Activated CD4-positive, alpha-beta memory T cell treated with anti-CD3 and anti-CD28 coated beads for 36 hours (primary cell): ENCODE measurements around the gene DIO3. TPM values are rescaled to one million over a fixed set of nuclear protein-coding genes. Genes with fewer than 3 reads are reported as not detected.
A peak's percentile ranks its signal among the peaks of the same experiment; 100 is the strongest.
"Not testable (repeated sequence)": the region's sequence is repeated elsewhere in the genome, so short reads cannot be mapped to it uniquely, and the experiment has no call there.

ENCODE experiments used
- CTCF ChIA-PET: fragments of 350-600 bp; sonication (Branson Sonifier 250); formaldehyde crosslinking; loops from one replicate; lab custom pipeline; 2021; ENCODE audit warnings: antibody characterized with exemption, inconsistent platforms; lab: Charles Lee
- POLR2A ChIA-PET: fragments of 350-600 bp; sonication (Branson Sonifier 250); formaldehyde crosslinking; loops from one replicate; lab custom pipeline; 2021; ENCODE audit warnings: antibody characterized with exemption; lab: Charles Lee
- DNase-seq: peaks from one replicate; pipeline ENCODE4 v3.0.0-alpha.2; 2020
- H3K27ac Mint-ChIP-seq: one replicate; pipeline ENCODE4 v1.8.0; 2021; ENCODE audit warnings: mixed read lengths
- H3K27me3 Mint-ChIP-seq: one replicate; pipeline ENCODE4 v1.8.0; 2021; ENCODE audit warnings: mixed read lengths
- H3K36me3 Mint-ChIP-seq: one replicate; pipeline ENCODE4 v1.8.0; 2021; ENCODE audit warnings: mixed read lengths
- H3K4me1 Mint-ChIP-seq: one replicate; pipeline ENCODE4 v1.8.0; 2021; ENCODE audit warnings: low read depth, mixed read lengths
- H3K4me3 Mint-ChIP-seq: one replicate; pipeline ENCODE4 v1.8.0; 2021; ENCODE audit warnings: mild to moderate bottlenecking, mixed read lengths
- H3K9me3 Mint-ChIP-seq: one replicate; pipeline ENCODE4 v1.8.0; 2021; ENCODE audit warnings: mixed read lengths
- intact Hi-C: fragments of 100-400 bp; cut with micrococcal nuclease; formaldehyde crosslinking; loops from one replicate; pipeline ENCODE4 v1.15.1; 2023
- total RNA-seq, 2 experiments: library from RNA; stranded (reverse); gene quantifications; one replicate each; pipeline ENCODE4 v1.2.3, GENCODE V29; 2021

The DIO3 gene
- total RNA-seq, 2 experiments from 2014 or later = not detected

GRCh38 chr14:101547107-101547738 is 14.1 kb upstream of the DIO3 start:
- no peak overlapping the region for H3K27ac Mint-ChIP-seq
- no peak overlapping the region for H3K4me3 Mint-ChIP-seq
- peaks cover 2% of the 10 kb centered on the region for H3K27me3 Mint-ChIP-seq
- no peak for DNase-seq
- H3K4me1 Mint-ChIP-seq = no peaks in the 10 kb centered on the region
- CTCF ChIA-PET = no interaction called here
- intact Hi-C loops = no loop called here
- no peaks in the 10 kb centered on the region for H3K36me3 Mint-ChIP-seq
- peaks cover 14% of the 10 kb centered on the region for H3K9me3 Mint-ChIP-seq
- POLR2A ChIA-PET = no interaction called here

GRCh38 chr14:101547961-101548669 is 13.2 kb upstream of the DIO3 start:
- CTCF ChIA-PET = no interaction called here
- intact Hi-C loops = no loop called here
- Mint-ChIP-seq H3K4me3 (no peak overlapping the region), H3K4me1 (no peaks in the 10 kb centered on the region), H3K27me3 (peaks cover 2% of the 10 kb centered on the region), H3K9me3 (peaks cover 14% of the 10 kb centered on the region), H3K27ac (no peak overlapping the region), H3K36me3 (no peaks in the 10 kb centered on the region)
- POLR2A ChIA-PET = no interaction called here
- no peak for DNase-seq

DNA sequence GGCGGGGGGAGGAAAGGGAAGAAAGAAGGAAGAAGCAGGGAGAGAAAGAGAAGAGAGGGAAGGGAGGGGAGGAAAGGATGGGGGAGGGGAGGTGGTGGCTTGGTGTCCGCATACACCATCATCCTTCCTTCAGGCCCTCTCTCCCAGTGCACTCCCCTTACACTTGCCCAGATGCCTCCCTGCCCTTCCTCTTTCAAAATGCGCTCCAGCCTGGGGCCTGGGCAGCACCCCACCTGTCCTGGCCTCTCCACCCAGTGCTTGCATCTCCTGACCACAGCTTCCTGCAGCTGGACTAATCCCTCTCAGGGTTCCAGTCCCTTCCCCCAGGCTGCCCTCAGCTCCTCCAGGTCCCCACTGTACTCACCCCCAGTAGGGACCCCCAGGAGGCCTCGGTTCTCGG is 12.6 kb upstream of the DIO3 start:
- intact Hi-C loops = no loop called here
- H3K4me3 Mint-ChIP-seq = no peak overlapping the region
- DNase-seq = no peak

GRCh38 chr14:101549154-101549553 is 12.1 kb upstream of the DIO3 start:
- POLR2A ChIA-PET = no interaction called here
- DNase-seq = no peak
- H3K4me3 Mint-ChIP-seq = no peak overlapping the region
- H3K27me3 Mint-ChIP-seq = peaks cover 2% of the 10 kb centered on the region
- H3K27ac Mint-ChIP-seq = no peak overlapping the region
- no peaks in the 10 kb centered on the region for H3K36me3 Mint-ChIP-seq
- CTCF ChIA-PET = no interaction called here
- H3K9me3 Mint-ChIP-seq = peaks cover 7% of the 10 kb centered on the region
- H3K4me1 Mint-ChIP-seq = no peaks in the 10 kb centered on the region
- intact Hi-C loops = no loop called here

More for the DNA sequence above, 12.6 kb upstream of the DIO3 start:
- Mint-ChIP-seq H3K36me3 (no peaks in the 10 kb centered on the region), H3K4me1 (no peaks in the 10 kb centered on the region), H3K27me3 (peaks cover 2% of the 10 kb centered on the region), H3K9me3 (peaks cover 12% of the 10 kb centered on the region), H3K27ac (no peak overlapping the region)
- POLR2A ChIA-PET = no interaction called here
- CTCF ChIA-PET = no interaction called here

DNA sequence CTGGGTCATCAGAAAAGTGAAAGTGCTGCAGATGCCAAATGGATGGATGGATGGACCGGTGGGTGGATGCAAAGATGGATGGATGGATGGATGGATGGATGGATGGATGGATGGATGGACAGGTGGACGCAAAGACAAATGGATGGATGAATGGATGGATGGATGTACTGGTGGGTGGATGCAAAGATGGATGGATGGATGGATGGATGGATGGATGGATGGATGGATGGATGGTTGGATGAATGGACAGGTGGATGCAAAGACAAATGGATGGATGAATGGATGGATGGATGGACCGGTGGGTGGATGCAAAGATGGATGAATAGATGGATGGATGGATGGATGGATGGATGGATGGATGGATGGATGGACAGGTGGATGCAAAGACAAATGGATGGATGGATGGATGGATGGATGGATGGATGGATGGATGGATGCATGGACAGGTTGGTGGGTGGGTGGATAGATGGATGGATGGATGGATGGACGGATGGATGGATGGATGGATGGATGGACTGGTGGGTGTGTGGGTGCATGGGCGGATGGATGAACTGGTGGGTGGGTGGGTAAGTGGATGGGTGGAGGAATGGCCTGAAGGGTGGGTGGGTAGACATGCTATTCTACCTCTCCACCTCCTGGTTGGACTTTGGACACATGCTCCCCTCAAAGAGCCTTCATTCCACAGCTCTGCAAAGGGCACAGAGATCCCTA is 10.9 kb upstream of the DIO3 start:
- intact Hi-C loops, H3K4me3 Mint-ChIP-seq, H3K27ac Mint-ChIP-seq, H3K9me3 Mint-ChIP-seq, DNase-seq, H3K36me3 Mint-ChIP-seq, POLR2A ChIA-PET, H3K27me3 Mint-ChIP-seq, CTCF ChIA-PET, H3K4me1 Mint-ChIP-seq: not testable (repeated sequence)

DNA sequence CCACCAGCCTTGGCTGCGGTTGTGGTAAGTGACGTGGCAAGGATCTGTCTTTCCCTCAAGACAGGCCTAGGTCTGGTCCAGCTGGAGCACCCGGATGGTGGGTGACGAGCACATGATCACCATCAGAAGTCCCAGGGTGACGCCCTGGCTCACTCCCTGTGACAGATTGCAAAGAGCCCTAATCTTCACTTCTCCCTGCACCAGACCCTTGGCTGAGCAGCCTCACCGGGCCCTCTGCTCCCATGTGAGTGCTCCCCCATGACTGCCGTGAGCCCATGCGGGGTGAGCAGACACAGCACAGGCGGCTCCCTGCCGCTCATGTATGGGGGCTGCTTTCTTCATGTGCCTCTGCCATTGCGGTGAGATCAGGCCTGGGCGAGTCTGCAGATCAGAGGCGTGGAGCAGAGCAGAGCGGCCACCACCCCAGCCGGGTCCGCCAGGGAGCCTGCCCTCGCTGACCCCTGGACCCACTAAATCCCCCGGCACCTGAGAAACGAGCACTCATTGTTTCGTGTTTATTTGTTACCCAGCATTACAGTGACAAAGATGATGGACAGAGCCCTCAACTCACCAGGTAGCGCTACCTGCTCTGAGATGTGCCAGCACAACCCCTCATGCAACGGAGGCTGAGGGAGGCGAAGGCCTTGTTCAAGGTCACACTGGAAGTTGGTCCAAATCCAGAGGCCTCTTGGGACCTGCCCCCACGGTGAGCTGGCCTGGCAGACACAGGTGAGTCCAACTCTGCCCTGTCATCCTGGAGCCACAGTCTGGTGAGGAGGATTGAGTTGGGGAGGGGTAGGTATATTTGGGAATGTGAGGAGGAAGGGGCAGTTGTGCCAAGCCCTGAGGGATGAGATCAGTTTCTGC is 9.3 kb upstream of the DIO3 start:
- Mint-ChIP-seq H3K27ac (no peak overlapping the region), H3K4me3 (no peak overlapping the region)

DNA sequence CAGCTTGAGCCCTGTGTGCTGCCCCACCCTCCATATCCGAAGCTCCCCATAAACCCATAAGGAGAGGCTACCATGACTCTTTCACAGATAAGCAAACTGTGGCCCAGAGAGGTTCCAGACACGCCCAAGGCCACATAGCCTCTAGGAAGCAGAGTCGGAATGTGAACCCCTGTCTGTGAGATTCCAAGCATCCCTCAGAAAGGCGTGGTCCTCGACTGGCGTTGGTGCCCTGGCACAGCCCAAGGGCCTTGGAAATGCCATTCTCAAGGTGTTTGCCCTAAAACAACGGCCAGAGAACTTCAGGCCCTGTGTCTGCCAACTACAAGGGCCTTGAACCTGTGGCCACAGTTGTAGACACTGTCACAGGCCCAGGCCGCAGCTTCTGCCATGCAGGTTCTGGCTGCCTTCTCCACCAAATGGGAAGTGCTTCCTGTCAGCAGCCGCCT is 8.5 kb upstream of the DIO3 start:
- Mint-ChIP-seq H3K27ac (no peak overlapping the region), H3K4me1 (no peaks in the 10 kb centered on the region), H3K4me3 (no peak overlapping the region), H3K9me3 (no peaks in the 10 kb centered on the region), H3K27me3 (peaks cover 11% of the 10 kb centered on the region), H3K36me3 (no peaks in the 10 kb centered on the region)
- intact Hi-C loops = no loop called here
- ChIA-PET POLR2A (no interaction called here), CTCF (no interaction called here)
- DNase-seq = no peak

More for the DNA sequence above, 9.3 kb upstream of the DIO3 start:
- Mint-ChIP-seq H3K27me3 (peaks cover 8% of the 10 kb centered on the region), H3K36me3 (no peaks in the 10 kb centered on the region), H3K9me3 (no peaks in the 10 kb centered on the region), H3K4me1 (no peaks in the 10 kb centered on the region)
- CTCF ChIA-PET = no interaction called here
- no peak for DNase-seq
- intact Hi-C loops = no loop called here
- POLR2A ChIA-PET = no interaction called here

GRCh38 chr14:101553393-101553792 is 7.9 kb upstream of the DIO3 start:
- Mint-ChIP-seq H3K27me3 (peaks cover 12% of the 10 kb centered on the region), H3K9me3 (no peaks in the 10 kb centered on the region), H3K4me1 (no peaks in the 10 kb centered on the region), H3K4me3 (no peak overlapping the region), H3K27ac (no peak overlapping the region), H3K36me3 (no peaks in the 10 kb centered on the region)
- intact Hi-C loops = no loop called here
- POLR2A ChIA-PET = no interaction called here
- CTCF ChIA-PET = no interaction called here
- DNase-seq = no peak

- H3K27ac Mint-ChIP-seq = no peak overlapping the region
- H3K4me1 Mint-ChIP-seq = no peaks in the 10 kb centered on the region
- H3K36me3 Mint-ChIP-seq = no peaks in the 10 kb centered on the region
- ChIA-PET CTCF (no interaction called here), POLR2A (no interaction called here)
- DNase-seq = no peak
- no peak overlapping the region for H3K4me3 Mint-ChIP-seq
- intact Hi-C loops = no loop called here
- no peaks in the 10 kb centered on the region for H3K9me3 Mint-ChIP-seq
- peaks cover 17% of the 10 kb centered on the region for H3K27me3 Mint-ChIP-seq
These were observed 7.4 kb upstream of the DIO3 start for GRCh38 chr14:101553931-101554330.

- POLR2A ChIA-PET = no interaction called here
- CTCF ChIA-PET = no interaction called here
- Mint-ChIP-seq H3K36me3 (no peaks in the 10 kb centered on the region), H3K4me3 (no peak overlapping the region), H3K27me3 (peaks cover 16% of the 10 kb centered on the region), H3K4me1 (no peaks in the 10 kb centered on the region), H3K27ac (no peak overlapping the region), H3K9me3 (no peaks in the 10 kb centered on the region)
- no peak for DNase-seq
- intact Hi-C loops = no loop called here
These were observed 6.2 kb upstream of the DIO3 start for GRCh38 chr14:101554991-101555668.

DNA sequence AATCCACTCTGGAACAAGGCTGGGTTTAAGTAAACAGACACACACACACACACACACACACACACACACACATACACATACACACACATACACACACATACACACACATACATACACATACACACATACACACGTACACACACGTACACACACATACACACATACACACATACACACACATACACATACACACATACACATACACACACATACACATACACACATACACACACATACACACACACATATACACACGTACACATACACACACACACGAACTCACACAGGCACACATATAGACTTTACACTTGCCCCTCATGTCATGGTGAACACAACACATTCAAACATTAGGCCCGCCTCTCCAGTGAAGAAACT is 5.6 kb upstream of the DIO3 start:
- CTCF ChIA-PET, H3K4me3 Mint-ChIP-seq, POLR2A ChIA-PET, DNase-seq, H3K9me3 Mint-ChIP-seq, intact Hi-C loops, H3K4me1 Mint-ChIP-seq, H3K36me3 Mint-ChIP-seq: not testable (repeated sequence)
- peaks cover 16% of the 10 kb centered on the region for H3K27me3 Mint-ChIP-seq
- peak overlapping the region; percentile 39 for H3K27ac Mint-ChIP-seq
